Thyroid gland (tissue), 4 donors: ENCODE measurements around the gene TCP11L2.
A peak's percentile ranks its signal among the peaks of the same experiment; 100 is the strongest.

Source experiments
- POLR2A ChIP-seq, 2 donors: fragments of 450-650 bp; IDR thresholded peaks; one replicate each; pipeline ENCODE4 v1.6.1; 2017; ENCODE audit warnings: antibody characterized with exemption in 2 of 2, mild to moderate bottlenecking in 2 of 2, moderate library complexity in 1 of 2
- TF ChIP-seq, protein P1 (sequence below), 6 experiments: fragments of 200-600 bp in 3 of 6; fragments of 450-650 bp in 3 of 6; sonication (generic) in 3 of 6; IDR thresholded peaks; one replicate each; pipeline ENCODE4 v1.5.1; 2016 to 2019; ENCODE audit warnings: antibody characterized with exemption in 6 of 6, mild to moderate bottlenecking in 2 of 6, inconsistent platforms in 1 of 6, moderate library complexity in 1 of 6

DNA sequence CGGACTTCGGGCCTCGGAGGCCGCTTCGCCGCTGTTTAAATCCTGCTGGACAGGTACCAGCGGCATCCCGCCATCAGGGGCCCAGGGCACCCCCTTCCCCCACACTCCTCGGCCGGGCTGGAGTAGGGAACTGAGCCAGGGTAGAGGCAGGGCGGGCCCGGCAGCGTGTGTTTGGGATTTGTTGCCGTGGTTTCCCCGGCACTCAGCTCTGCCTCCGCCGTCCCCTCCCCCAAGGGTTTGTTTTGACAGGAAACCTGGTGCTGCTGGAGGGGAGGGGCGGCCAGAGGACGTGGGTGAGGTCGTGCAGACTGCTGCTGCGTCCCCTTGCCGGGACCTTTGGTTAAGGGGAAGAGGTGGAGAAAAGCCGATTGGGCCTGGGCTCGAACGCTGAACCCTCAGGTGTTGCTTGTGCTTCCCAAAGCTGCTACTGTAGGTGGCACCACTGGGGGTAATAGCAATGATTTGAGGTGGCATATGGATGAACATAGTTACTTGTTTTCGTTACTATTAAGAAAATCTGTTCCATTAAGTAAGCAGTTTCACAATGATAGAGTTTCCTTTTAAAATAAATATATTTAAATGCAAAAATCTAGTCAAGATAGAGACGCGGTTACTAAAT lies 778 bp downstream of the TCP11L2 start:
- TF ChIP-seq, protein P1, sequence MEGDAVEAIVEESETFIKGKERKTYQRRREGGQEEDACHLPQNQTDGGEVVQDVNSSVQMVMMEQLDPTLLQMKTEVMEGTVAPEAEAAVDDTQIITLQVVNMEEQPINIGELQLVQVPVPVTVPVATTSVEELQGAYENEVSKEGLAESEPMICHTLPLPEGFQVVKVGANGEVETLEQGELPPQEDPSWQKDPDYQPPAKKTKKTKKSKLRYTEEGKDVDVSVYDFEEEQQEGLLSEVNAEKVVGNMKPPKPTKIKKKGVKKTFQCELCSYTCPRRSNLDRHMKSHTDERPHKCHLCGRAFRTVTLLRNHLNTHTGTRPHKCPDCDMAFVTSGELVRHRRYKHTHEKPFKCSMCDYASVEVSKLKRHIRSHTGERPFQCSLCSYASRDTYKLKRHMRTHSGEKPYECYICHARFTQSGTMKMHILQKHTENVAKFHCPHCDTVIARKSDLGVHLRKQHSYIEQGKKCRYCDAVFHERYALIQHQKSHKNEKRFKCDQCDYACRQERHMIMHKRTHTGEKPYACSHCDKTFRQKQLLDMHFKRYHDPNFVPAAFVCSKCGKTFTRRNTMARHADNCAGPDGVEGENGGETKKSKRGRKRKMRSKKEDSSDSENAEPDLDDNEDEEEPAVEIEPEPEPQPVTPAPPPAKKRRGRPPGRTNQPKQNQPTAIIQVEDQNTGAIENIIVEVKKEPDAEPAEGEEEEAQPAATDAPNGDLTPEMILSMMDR (IDR thresholded peaks at IDR 0.05) = peak in 1 of 6 experiments; percentile 8
- peak in 1 of 2 donors; percentile 41 for TF ChIP-seq POLR2A (IDR thresholded peaks at IDR 0.05)
